GM12875 (cell line): ENCODE measurements around the gene ATP2B2.
A peak's percentile ranks its signal among the peaks of the same experiment; 100 is the strongest.

Experiments used
- H3K4me3 ChIP-seq: one replicate; pipeline ENCODE4 v1.5.1; 2011; ENCODE audit warnings: low read depth, low read length, control low read depth
- TF ChIP-seq, protein P1 (sequence below): IDR thresholded peaks from 2 replicates; pipeline ENCODE4 v1.5.1; 2011; ENCODE audit warnings: low read depth, mild to moderate bottlenecking, control low read depth, inconsistent platforms, low read length, moderate library complexity, borderline replicate concordance; ENCODE audit not compliant: insufficient read depth

The ATP2B2 gene

GRCh38 chr3:10479311-10479710 is 26.1 kb downstream of the ATP2B2 start:
- TF ChIP-seq, protein P1, sequence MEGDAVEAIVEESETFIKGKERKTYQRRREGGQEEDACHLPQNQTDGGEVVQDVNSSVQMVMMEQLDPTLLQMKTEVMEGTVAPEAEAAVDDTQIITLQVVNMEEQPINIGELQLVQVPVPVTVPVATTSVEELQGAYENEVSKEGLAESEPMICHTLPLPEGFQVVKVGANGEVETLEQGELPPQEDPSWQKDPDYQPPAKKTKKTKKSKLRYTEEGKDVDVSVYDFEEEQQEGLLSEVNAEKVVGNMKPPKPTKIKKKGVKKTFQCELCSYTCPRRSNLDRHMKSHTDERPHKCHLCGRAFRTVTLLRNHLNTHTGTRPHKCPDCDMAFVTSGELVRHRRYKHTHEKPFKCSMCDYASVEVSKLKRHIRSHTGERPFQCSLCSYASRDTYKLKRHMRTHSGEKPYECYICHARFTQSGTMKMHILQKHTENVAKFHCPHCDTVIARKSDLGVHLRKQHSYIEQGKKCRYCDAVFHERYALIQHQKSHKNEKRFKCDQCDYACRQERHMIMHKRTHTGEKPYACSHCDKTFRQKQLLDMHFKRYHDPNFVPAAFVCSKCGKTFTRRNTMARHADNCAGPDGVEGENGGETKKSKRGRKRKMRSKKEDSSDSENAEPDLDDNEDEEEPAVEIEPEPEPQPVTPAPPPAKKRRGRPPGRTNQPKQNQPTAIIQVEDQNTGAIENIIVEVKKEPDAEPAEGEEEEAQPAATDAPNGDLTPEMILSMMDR: no peak
- H3K4me3 ChIP-seq: no peak overlapping the region

DNA sequence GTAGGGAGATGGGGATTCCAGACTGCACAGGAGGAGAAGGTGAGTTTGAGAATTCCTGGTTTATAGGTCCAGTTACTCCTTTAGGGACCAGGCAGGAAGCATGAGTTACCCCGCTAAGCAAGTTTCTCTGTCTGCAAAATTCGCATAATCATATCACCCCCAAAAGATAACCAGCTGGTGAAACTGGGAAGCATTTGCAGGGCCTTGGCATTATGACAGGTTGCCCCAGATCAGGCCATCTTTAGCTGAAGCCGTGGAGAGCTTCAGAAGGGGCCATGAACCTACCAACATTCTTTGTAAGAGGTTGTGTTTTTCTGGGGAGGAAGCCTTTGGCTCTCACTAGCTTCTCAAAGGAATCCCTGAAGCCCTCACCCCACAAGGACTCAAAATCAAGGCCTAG is 29.4 kb downstream of the ATP2B2 start:
- no peak overlapping the region for H3K4me3 ChIP-seq
- TF ChIP-seq, protein P1: no peak

- no peak overlapping the region for H3K4me3 ChIP-seq
- TF ChIP-seq, protein P1: no peak
Observed at GRCh38 chr3:10474847-10475246, 30.5 kb downstream of the ATP2B2 start.

GRCh38 chr3:10474275-10474646 is 31.1 kb downstream of the ATP2B2 start:
- no peak overlapping the region for H3K4me3 ChIP-seq
- TF ChIP-seq, protein P1: no peak

GRCh38 chr3:10473581-10474274 is 31.7 kb downstream of the ATP2B2 start:
- TF ChIP-seq, protein P1: 0 out of 2 replicates have a peak, but pooled peaks have one; percentile 0
- H3K4me3 ChIP-seq: no peak overlapping the region

DNA sequence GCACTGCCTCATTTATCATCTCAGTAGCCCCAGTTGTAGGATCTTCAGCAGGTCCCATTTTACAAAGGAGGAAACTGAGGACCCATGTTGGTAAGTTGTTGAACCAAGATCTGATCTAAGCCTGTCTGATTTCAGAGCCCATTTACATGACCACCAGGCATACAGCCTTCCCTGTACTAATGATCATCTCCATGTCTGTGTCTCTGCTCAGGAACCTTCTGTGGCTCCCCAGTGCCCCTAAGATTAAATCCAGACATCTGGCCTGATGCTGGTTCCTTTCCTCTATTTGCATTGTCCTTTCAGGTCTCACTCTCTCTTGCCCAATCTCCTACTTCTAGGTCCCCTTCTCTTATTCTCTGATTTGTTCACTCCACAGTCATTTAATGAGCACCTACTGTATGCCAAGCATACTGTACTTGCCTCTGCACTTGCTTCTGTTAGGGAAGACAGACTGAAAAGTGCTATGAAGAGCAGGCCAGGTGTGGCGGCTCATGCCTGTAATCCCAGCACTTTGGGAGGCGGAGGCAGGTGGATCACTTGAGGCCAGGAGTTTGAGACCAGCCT is 32.4 kb downstream of the ATP2B2 start:
- H3K4me3 ChIP-seq: no peak overlapping the region
- TF ChIP-seq, protein P1: no peak

- TF ChIP-seq, protein P1: no peak
- no peak overlapping the region for H3K4me3 ChIP-seq
Observed at GRCh38 chr3:10471054-10471688, 34.2 kb downstream of the ATP2B2 start.
